NCI-H2171 treated with DMSO at 0.1 percent for 48 hours (cell line): Measurements from ENCODE around the gene TBP.
"Not testable (repeated sequence)": the region's sequence is repeated elsewhere in the genome, so short reads cannot be mapped to it uniquely, and the experiment has no call there.

Source experiments
- DNase-seq: peaks from one replicate; lab custom pipeline; 2025; lab: John Stamatoyannopoulos, UW

The TBP gene

GRCh38 chr6:170554013-170554795 lies at the start of gene TBP:
Gene TBP (plus strand): TSS chr6:170554369. CDS start chr6:170557030, 2,661 bp downstream.
- peak; percentile 99 for DNase-seq

- DNase-seq = no peak
Observed at GRCh38 chr6:170504479-170504878, 49.7 kb upstream of the TBP start.

GRCh38 chr6:170505306-170505705 lies 48.9 kb upstream of the TBP start:
- peak; percentile 91 for DNase-seq

- DNase-seq = no peak
Observed at GRCh38 chr6:170506446-170506845, 47.7 kb upstream of the TBP start.

GRCh38 chr6:170507728-170508127 lies 46.4 kb upstream of the TBP start:
- DNase-seq = not testable (repeated sequence)

GRCh38 chr6:170508275-170508674 lies 45.9 kb upstream of the TBP start:
- not testable (repeated sequence) for DNase-seq

GRCh38 chr6:170508892-170509722 lies 45.1 kb upstream of the TBP start:
- DNase-seq = not testable (repeated sequence)

- DNase-seq = no peak
Observed at GRCh38 chr6:170509723-170510018, 44.5 kb upstream of the TBP start.

- no peak for DNase-seq
Observed at GRCh38 chr6:170510631-170511030, 43.5 kb upstream of the TBP start.

GRCh38 chr6:170512249-170512648 lies 41.9 kb upstream of the TBP start:
- no peak for DNase-seq

GRCh38 chr6:170514908-170515307 lies 39.3 kb upstream of the TBP start:
- DNase-seq = no peak

- peak; percentile 80 for DNase-seq
Observed at GRCh38 chr6:170516783-170517616, 37.2 kb upstream of the TBP start.

GRCh38 chr6:170522565-170523183 lies 31.5 kb upstream of the TBP start:
- no peak for DNase-seq

GRCh38 chr6:170523256-170524171 lies 30.7 kb upstream of the TBP start:
- peak; percentile 41 for DNase-seq

- DNase-seq = peak; percentile 84
Observed at GRCh38 chr6:170524172-170524502, 30.0 kb upstream of the TBP start.

- no peak for DNase-seq
Observed at GRCh38 chr6:170525795-170526194, 28.4 kb upstream of the TBP start.

GRCh38 chr6:170527995-170528394 lies 26.2 kb upstream of the TBP start:
- not testable (repeated sequence) for DNase-seq

GRCh38 chr6:170529839-170530469 lies 24.2 kb upstream of the TBP start:
- peak; percentile 59 for DNase-seq

- DNase-seq = peak; percentile 71
Observed at GRCh38 chr6:170532867-170533488, 21.2 kb upstream of the TBP start.

- DNase-seq = no peak
Observed at GRCh38 chr6:170533792-170534191, 20.4 kb upstream of the TBP start.
